Type B pancreatic cell (in vitro differentiated cells): ENCODE measurements around the gene MEG3. TPM values are rescaled to one million over a fixed set of nuclear protein-coding genes. Genes with fewer than 3 reads are reported as not detected.

Experiments
- DNase-seq: peaks from one replicate; pipeline ENCODE4 v3.0.0; 2021; ENCODE audit warnings: mixed read lengths; ENCODE audit not compliant: unreplicated experiment; ENCODE audit errors: extremely low spot score
- H3K27ac Mint-ChIP-seq: 2 replicates; pipeline ENCODE4 v1.8.0; 2021; ENCODE audit warnings: mild to moderate bottlenecking, mixed read lengths
- H3K27me3 Mint-ChIP-seq: 2 replicates; pipeline ENCODE4 v1.8.0; 2021; ENCODE audit warnings: mixed read lengths
- H3K36me3 Mint-ChIP-seq: 2 replicates; pipeline ENCODE4 v1.8.0; 2021; ENCODE audit warnings: mixed read lengths
- H3K4me1 Mint-ChIP-seq: one replicate; pipeline ENCODE4 v1.8.0; 2021; ENCODE audit warnings: mixed read lengths; ENCODE audit not compliant: unreplicated experiment
- H3K4me3 Mint-ChIP-seq: 2 replicates; pipeline ENCODE4 v1.8.0; 2021; ENCODE audit warnings: mild to moderate bottlenecking, mixed read lengths
- H3K9me3 Mint-ChIP-seq: 2 replicates; pipeline ENCODE4 v1.8.0; 2021; ENCODE audit warnings: mixed read lengths
- CTCF ChIP-seq: fragments of 200-600 bp; sonication (generic); conservative IDR thresholded peaks from 2 replicates; pipeline ENCODE4 v1.5.0; 2021; ENCODE audit warnings: antibody characterized with exemption, mild to moderate bottlenecking
- total RNA-seq: library from RNA; stranded (reverse); gene quantifications from 2 replicates; pipeline ENCODE4 v1.2.1, GENCODE V29; 2021; ENCODE audit warnings: low replicate concordance

Gene MEG3
- total RNA-seq, 1 donor from 2014 or later = 0.68 TPM

GRCh38 chr14:100826391-100827100, 628 bp downstream of the MEG3 start:
- H3K36me3 Mint-ChIP-seq = no peaks in the 10 kb centered on the region
- DNase-seq = no peak
- no peak overlapping the region for H3K4me3 Mint-ChIP-seq
- no peaks in the 10 kb centered on the region for H3K9me3 Mint-ChIP-seq
- no peak overlapping the region for H3K27ac Mint-ChIP-seq
- TF ChIP-seq CTCF = no peak
- H3K27me3 Mint-ChIP-seq = no peaks in the 10 kb centered on the region
- H3K4me1 Mint-ChIP-seq = peaks cover 36% of the 10 kb centered on the region

- H3K36me3 Mint-ChIP-seq = no peaks in the 10 kb centered on the region
- H3K27ac Mint-ChIP-seq = no peak overlapping the region
- H3K4me3 Mint-ChIP-seq = no peak overlapping the region
Observed at GRCh38 chr14:100827101-100828021, 1.4 kb downstream of the MEG3 start.

GRCh38 chr14:100828031-100828769, 2.3 kb downstream of the MEG3 start:
- no peak for TF ChIP-seq CTCF
- no peaks in the 10 kb centered on the region for H3K9me3 Mint-ChIP-seq
- peak overlapping the region; percentile 21 for H3K27ac Mint-ChIP-seq
- peaks cover 9% of the 10 kb centered on the region for H3K27me3 Mint-ChIP-seq
- no peaks in the 10 kb centered on the region for H3K36me3 Mint-ChIP-seq
- DNase-seq = no peak
- peaks cover 24% of the 10 kb centered on the region for H3K4me1 Mint-ChIP-seq
- no peak overlapping the region for H3K4me3 Mint-ChIP-seq

More at GRCh38 chr14:100827101-100828021, 1.4 kb downstream of the MEG3 start:
- Mint-ChIP-seq H3K4me1 (peaks cover 33% of the 10 kb centered on the region), H3K9me3 (no peaks in the 10 kb centered on the region), H3K27me3 (peaks cover 3% of the 10 kb centered on the region)
- TF ChIP-seq CTCF = no peak
- no peak for DNase-seq

- Mint-ChIP-seq H3K36me3 (no peaks in the 10 kb centered on the region), H3K27ac (no peak overlapping the region), H3K9me3 (no peaks in the 10 kb centered on the region), H3K27me3 (peaks cover 9% of the 10 kb centered on the region), H3K4me1 (peaks cover 20% of the 10 kb centered on the region), H3K4me3 (no peak overlapping the region)
- no peak for TF ChIP-seq CTCF
- DNase-seq = no peak
Observed at GRCh38 chr14:100830681-100831080, 4.8 kb downstream of the MEG3 start.

GRCh38 chr14:100832311-100832960, 6.5 kb downstream of the MEG3 start:
- Mint-ChIP-seq H3K4me1 (peaks cover 27% of the 10 kb centered on the region), H3K36me3 (no peaks in the 10 kb centered on the region), H3K27ac (peak overlapping the region; percentile 50), H3K4me3 (no peak overlapping the region), H3K27me3 (peaks cover 13% of the 10 kb centered on the region), H3K9me3 (no peaks in the 10 kb centered on the region)
- no peak for DNase-seq
- no peak for TF ChIP-seq CTCF
